Mesothelial cell of epicardium (in vitro differentiated cells): ENCODE measurements around the gene IER5L. TPM values are rescaled to one million over a fixed set of nuclear protein-coding genes. Genes with fewer than 3 reads are reported as not detected.

ENCODE experiments used
- DNase-seq, 2 experiments: peaks; one replicate each; pipeline ENCODE4 v3.0.0; 2021; ENCODE audit warnings: low spot score in 2 of 2; ENCODE audit not compliant: unreplicated experiment in 2 of 2
- H3K27ac Mint-ChIP-seq: 2 replicates; pipeline ENCODE4 v1.8.0; 2021; ENCODE audit warnings: mixed read lengths
- H3K27me3 Mint-ChIP-seq: 2 replicates; pipeline ENCODE4 v1.8.0; 2021; ENCODE audit warnings: low read depth, mixed read lengths
- H3K36me3 Mint-ChIP-seq: 2 replicates; pipeline ENCODE4 v1.8.0; 2021; ENCODE audit warnings: mixed read lengths
- H3K4me1 Mint-ChIP-seq: 2 replicates; pipeline ENCODE4 v1.8.0; 2021; ENCODE audit warnings: mixed read lengths
- H3K4me3 Mint-ChIP-seq: 2 replicates; pipeline ENCODE4 v1.8.0; 2021; ENCODE audit warnings: mild to moderate bottlenecking, moderate library complexity, mixed read lengths
- H3K9me3 Mint-ChIP-seq: 2 replicates; pipeline ENCODE4 v1.8.0; 2021; ENCODE audit warnings: mixed read lengths
- CTCF ChIP-seq: fragments of 200-600 bp; sonication (generic); IDR thresholded peaks from one replicate; pipeline ENCODE4 v1.5.0; 2021; ENCODE audit warnings: antibody characterized with exemption; ENCODE audit not compliant: unreplicated experiment
- total RNA-seq: library from RNA; stranded (reverse); gene quantifications from 3 replicates; pipeline ENCODE4 v1.2.1, GENCODE V29; 2021

Gene IER5L
- total RNA-seq, 1 donor from 2014 or later: 34.7 TPM

DNA sequence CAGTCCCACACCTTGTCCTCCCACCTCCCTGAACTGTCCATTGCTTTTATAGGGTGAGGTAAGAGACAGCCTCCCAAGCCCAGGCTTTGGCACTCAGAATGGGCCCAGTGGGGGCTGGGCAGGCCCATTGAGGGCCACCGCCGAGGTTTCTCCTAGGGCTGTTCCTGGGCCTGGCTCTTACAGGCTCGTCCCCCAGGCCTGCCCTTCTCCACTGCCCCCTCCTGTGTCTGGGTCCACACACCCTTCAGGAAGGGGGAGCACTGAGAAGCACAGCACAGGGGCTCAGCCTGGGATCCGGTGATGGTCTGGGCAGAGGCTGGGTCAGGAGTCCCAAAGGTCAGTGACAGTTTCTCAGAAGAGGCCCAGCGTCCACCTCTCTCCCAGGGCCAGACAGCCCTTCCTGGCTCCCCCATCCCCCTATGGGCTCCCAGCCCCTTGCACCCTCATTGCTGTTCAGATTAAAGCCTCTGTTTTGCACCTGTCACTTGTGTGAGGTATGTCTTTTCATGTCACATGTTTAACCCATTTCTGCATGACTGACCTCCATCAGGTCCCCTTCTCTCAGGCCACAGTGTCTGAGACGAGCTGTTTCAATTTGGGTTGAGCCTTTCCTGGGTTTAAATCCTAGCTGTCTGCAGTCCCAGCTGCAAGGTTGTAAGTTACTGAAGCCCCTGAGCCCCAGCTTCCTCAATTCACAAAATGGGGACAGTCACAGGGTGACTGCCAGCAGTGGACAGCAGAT lies 29.4 kb downstream of the IER5L start:
- H3K9me3 Mint-ChIP-seq: no peaks in the 10 kb centered on the region
- H3K4me1 Mint-ChIP-seq: peaks cover 29% of the 10 kb centered on the region
- H3K36me3 Mint-ChIP-seq: peaks cover 20% of the 10 kb centered on the region
- no peak for DNase-seq
- H3K4me3 Mint-ChIP-seq: no peak overlapping the region
- no peak for TF ChIP-seq CTCF
- H3K27me3 Mint-ChIP-seq: no peaks in the 10 kb centered on the region
- no peak overlapping the region for H3K27ac Mint-ChIP-seq

- Mint-ChIP-seq H3K36me3 (peaks cover 17% of the 10 kb centered on the region), H3K27ac (peak overlapping the region; percentile 97), H3K27me3 (no peaks in the 10 kb centered on the region), H3K9me3 (no peaks in the 10 kb centered on the region), H3K4me1 (peaks cover 48% of the 10 kb centered on the region), H3K4me3 (peak overlapping the region; percentile 35)
- no peak for DNase-seq
- no peak for TF ChIP-seq CTCF
These were observed 31.6 kb downstream of the IER5L start for GRCh38 chr9:129146441-129146941.

GRCh38 chr9:129145841-129146292 lies 32.2 kb downstream of the IER5L start:
- Mint-ChIP-seq H3K9me3 (no peaks in the 10 kb centered on the region), H3K36me3 (peaks cover 17% of the 10 kb centered on the region), H3K27me3 (no peaks in the 10 kb centered on the region), H3K4me3 (peak overlapping the region; percentile 35), H3K27ac (peak overlapping the region; percentile 97), H3K4me1 (peaks cover 54% of the 10 kb centered on the region)
- TF ChIP-seq CTCF: no peak
- DNase-seq: no peak

DNA sequence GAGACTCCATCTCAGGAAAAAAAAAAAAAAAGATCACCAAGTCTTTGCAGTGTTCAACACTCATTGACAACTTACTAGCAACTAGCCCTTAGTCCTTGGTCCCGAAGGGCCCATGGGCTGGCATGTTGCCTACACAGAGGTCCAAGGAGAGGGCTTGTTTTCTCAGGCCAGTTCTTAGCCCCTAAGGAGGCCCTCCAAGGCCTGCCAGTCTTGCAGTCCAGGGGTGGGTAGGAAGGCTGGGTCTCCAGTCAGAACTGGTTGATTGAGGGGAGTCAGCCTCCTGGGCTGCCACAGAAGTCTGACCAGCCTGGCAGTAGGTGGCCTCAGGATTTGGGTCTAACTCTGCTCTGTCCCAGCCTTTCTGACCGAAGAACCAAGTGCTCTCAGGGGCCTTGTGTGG lies 32.7 kb downstream of the IER5L start:
- Mint-ChIP-seq H3K4me1 (peaks cover 59% of the 10 kb centered on the region), H3K9me3 (no peaks in the 10 kb centered on the region)

More for the DNA sequence above, 32.7 kb downstream of the IER5L start:
- H3K36me3 Mint-ChIP-seq: peaks cover 17% of the 10 kb centered on the region
- peak overlapping the region; percentile 79 for H3K27ac Mint-ChIP-seq
- H3K4me3 Mint-ChIP-seq: no peak overlapping the region
- H3K27me3 Mint-ChIP-seq: no peaks in the 10 kb centered on the region
- TF ChIP-seq CTCF: no peak
- no peak for DNase-seq
